NT2/D1 (cell line): ENCODE results near the gene SUN2.

Experiments used
- DNase-seq: peaks from one replicate; pipeline ENCODE4 v3.0.0-alpha.2; 2011; ENCODE audit warnings: low read depth, low spot score
- H3K27me3 ChIP-seq: 2 replicates; pipeline ENCODE4 v1.6.0; 2011; ENCODE audit warnings: mild to moderate bottlenecking; ENCODE audit not compliant: insufficient read length, insufficient read depth
- H3K36me3 ChIP-seq: 2 replicates; pipeline ENCODE4 v1.6.1; 2011; ENCODE audit warnings: mild to moderate bottlenecking, low read length, mixed read lengths; ENCODE audit not compliant: insufficient read depth, insufficient read length
- H3K4me1 ChIP-seq: 2 replicates; pipeline ENCODE4 v1.5.1; 2011; ENCODE audit not compliant: insufficient read depth, insufficient read length
- H3K4me3 ChIP-seq: 2 replicates; pipeline ENCODE4 v1.5.1; 2011; ENCODE audit warnings: low read depth; ENCODE audit not compliant: insufficient read length
- H3K9ac ChIP-seq: 2 replicates; pipeline ENCODE4 v1.6.0; 2011; ENCODE audit warnings: low read depth; ENCODE audit not compliant: insufficient read length
- H3K9me3 ChIP-seq: 2 replicates; pipeline ENCODE4 v1.5.1; 2011; ENCODE audit warnings: mild to moderate bottlenecking, low read length; ENCODE audit not compliant: insufficient read depth
- SUZ12 ChIP-seq: IDR thresholded peaks from 2 replicates; pipeline ENCODE4 v1.6.1; 2011; ENCODE audit not compliant: insufficient read length, insufficient read depth; ENCODE audit errors: extremely low read depth
- YY1 ChIP-seq: IDR thresholded peaks from 2 replicates; pipeline ENCODE4 v1.6.1; 2011; ENCODE audit not compliant: insufficient read length, insufficient read depth
- ZNF274 ChIP-seq: IDR thresholded peaks from 2 replicates; pipeline ENCODE4 v1.6.1; 2011; ENCODE audit warnings: mild to moderate bottlenecking, low read depth, low read length

Gene SUN2

DNA sequence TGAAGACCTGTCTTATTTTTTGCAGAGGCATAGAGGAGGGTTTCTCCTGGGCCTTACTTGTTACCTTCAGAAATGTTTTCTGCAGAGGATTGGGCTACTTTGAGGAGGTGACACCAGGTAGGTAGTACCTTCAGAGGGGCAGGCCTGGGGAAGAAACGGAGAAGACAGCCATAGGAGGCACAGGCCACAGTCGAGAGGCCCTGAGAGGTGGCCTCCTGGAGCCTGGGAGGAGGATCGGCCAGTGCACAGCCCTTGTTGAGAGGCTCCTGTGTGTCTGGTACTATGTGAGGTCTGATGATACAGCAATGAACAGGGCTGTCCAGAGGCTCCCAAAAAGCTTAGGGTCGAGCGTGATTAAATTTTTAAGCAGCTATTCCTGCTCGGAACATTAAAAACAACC is 38.6 kb downstream of the SUN2 start:
- H3K27me3 ChIP-seq: no peaks in the 10 kb centered on the region
- peaks cover 4% of the 10 kb centered on the region for H3K4me1 ChIP-seq
- TF ChIP-seq YY1: no peak
- TF ChIP-seq SUZ12: no peak
- TF ChIP-seq ZNF274: no peak
- no peak for DNase-seq
- no peak overlapping the region for H3K4me3 ChIP-seq
- no peaks in the 10 kb centered on the region for H3K9me3 ChIP-seq
- peaks cover 55% of the 10 kb centered on the region for H3K36me3 ChIP-seq
- no peak overlapping the region for H3K9ac ChIP-seq

DNA sequence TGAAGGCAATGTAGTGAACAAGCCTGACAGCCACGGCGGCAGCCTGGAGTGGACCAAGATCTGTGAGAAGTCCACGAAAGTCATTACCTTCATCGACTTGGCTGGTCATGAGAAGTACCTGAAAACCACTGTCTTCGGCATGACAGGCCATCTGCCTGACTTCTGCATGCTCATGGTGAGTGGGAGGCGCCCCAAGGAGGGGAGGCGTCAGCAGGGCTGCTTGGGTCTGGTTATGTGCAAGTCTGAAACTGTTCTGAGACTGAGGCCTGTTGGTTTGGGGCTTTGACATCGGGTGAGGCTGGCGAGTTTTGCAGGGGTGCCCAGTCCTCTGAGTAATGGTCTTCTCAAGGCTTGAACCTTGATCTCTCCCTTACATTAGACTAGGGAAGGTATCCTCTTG is 39.0 kb downstream of the SUN2 start:
- Histone ChIP-seq H3K9ac (no peak overlapping the region), H3K4me3 (no peak overlapping the region), H3K9me3 (no peaks in the 10 kb centered on the region), H3K4me1 (peaks cover 4% of the 10 kb centered on the region), H3K36me3 (peaks cover 52% of the 10 kb centered on the region), H3K27me3 (no peaks in the 10 kb centered on the region)
- no peak for DNase-seq
- TF ChIP-seq YY1: no peak
- TF ChIP-seq SUZ12: no peak
- TF ChIP-seq ZNF274: no peak

GRCh38 chr22:38716271-38716670 is 39.5 kb downstream of the SUN2 start:
- H3K9ac ChIP-seq: no peak overlapping the region
- no peaks in the 10 kb centered on the region for H3K27me3 ChIP-seq
- DNase-seq: no peak
- TF ChIP-seq YY1 (no peak), ZNF274 (no peak), SUZ12 (no peak)
- no peak overlapping the region for H3K4me3 ChIP-seq
- peaks cover 47% of the 10 kb centered on the region for H3K36me3 ChIP-seq
- H3K4me1 ChIP-seq: peaks cover 4% of the 10 kb centered on the region
- no peaks in the 10 kb centered on the region for H3K9me3 ChIP-seq

DNA sequence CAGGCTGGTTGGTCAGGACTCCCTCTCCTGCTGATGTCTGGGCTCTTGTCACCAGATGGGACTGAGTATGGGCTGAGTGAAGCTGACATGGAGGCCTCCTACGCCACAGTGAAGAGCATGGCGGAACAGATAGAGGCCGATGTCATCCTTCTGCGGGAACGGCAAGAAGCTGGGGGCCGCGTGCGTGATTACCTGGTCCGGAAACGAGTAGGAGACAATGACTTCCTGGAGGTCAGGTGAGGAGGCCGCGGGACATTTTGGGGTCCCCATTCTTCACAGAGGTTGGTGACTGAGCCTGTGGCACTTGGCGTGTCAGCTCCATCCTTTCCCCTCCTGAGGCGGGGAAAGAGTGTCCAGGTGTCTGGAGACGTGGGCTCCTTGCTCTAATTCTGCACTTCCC is 39.9 kb downstream of the SUN2 start:
- Histone ChIP-seq H3K9me3 (no peaks in the 10 kb centered on the region), H3K4me3 (no peak overlapping the region), H3K36me3 (peaks cover 44% of the 10 kb centered on the region), H3K27me3 (no peaks in the 10 kb centered on the region), H3K4me1 (peaks cover 4% of the 10 kb centered on the region), H3K9ac (no peak overlapping the region)
- DNase-seq: no peak
- no peak for TF ChIP-seq SUZ12
- TF ChIP-seq ZNF274: no peak
- TF ChIP-seq YY1: no peak

DNA sequence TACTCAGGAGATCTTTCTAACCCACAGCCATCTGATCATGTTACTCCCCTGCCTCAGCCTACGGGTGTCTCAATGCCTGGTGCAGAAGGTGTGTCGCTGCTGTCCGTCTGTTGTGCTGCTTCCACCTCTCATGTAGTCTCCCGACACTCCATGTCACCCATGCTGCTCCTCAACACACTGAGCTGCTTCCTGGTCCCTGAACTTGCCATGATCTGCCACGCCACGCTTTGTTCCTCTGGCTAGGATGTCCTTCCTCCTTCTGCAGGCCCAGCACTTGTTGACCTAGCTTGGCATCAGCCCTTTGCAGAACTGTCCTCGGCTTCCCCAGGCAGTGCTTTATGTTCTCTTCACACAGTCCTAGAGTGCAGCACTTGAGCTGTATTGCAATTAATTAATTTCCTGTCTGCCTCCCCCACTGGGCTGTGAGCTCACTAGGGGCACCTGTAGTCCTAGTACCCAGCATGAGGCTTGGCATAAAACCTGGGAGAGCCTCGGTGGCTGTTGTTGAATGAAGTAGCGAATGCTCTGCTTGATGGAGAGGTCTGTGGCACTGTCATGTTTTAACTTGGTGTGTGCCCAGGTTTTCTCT is 40.5 kb downstream of the SUN2 start:
- no peak for DNase-seq
- Histone ChIP-seq H3K4me1 (peaks cover 4% of the 10 kb centered on the region), H3K4me3 (no peak overlapping the region), H3K36me3 (peaks cover 45% of the 10 kb centered on the region), H3K27me3 (no peaks in the 10 kb centered on the region), H3K9me3 (no peaks in the 10 kb centered on the region), H3K9ac (no peak overlapping the region)
- TF ChIP-seq ZNF274 (no peak), YY1 (no peak), SUZ12 (no peak)

- no peak overlapping the region for H3K4me3 ChIP-seq
- H3K9ac ChIP-seq: no peak overlapping the region
- TF ChIP-seq SUZ12 (no peak), ZNF274 (no peak), YY1 (no peak)
- no peak for DNase-seq
- H3K27me3 ChIP-seq: no peaks in the 10 kb centered on the region
- H3K4me1 ChIP-seq: peaks cover 4% of the 10 kb centered on the region
- peaks cover 52% of the 10 kb centered on the region for H3K36me3 ChIP-seq
- H3K9me3 ChIP-seq: no peaks in the 10 kb centered on the region
Observed at GRCh38 chr22:38713921-38714320, 41.9 kb downstream of the SUN2 start.

GRCh38 chr22:38712486-38713207 is 43.2 kb downstream of the SUN2 start:
- Histone ChIP-seq H3K27me3 (no peaks in the 10 kb centered on the region), H3K9me3 (no peaks in the 10 kb centered on the region), H3K9ac (no peak overlapping the region), H3K4me3 (no peak overlapping the region), H3K4me1 (peaks cover 7% of the 10 kb centered on the region), H3K36me3 (peaks cover 52% of the 10 kb centered on the region)
- no peak for DNase-seq
- TF ChIP-seq YY1 (no peak), ZNF274 (no peak), SUZ12 (no peak)
